Peyer's patch (tissue), 4 donors: ENCODE measurements around the gene DRAXIN. TPM values are rescaled to one million over a fixed set of nuclear protein-coding genes. Genes with fewer than 3 reads are reported as not detected.

Experiments
- DNase-seq, 3 donors: peaks; one replicate each; pipeline ENCODE4 v3.0.0-alpha.2; 2017 to 2019
- H3K27ac ChIP-seq, 4 donors: fragments of 200-600 bp; sonication (generic); one replicate each; pipeline ENCODE4 v1.5.1; 2016 to 2019
- H3K27me3 ChIP-seq, 2 donors: fragments of 200-600 bp; sonication (generic); one replicate each; pipeline ENCODE4 v1.5.1; 2019
- H3K36me3 ChIP-seq, 3 donors: fragments of 200-600 bp; sonication (generic); one replicate each; pipeline ENCODE4 v1.5.1; 2016 to 2019
- H3K4me1 ChIP-seq, 4 donors: fragments of 200-600 bp; sonication (generic); one replicate each; pipeline ENCODE4 v1.5.1; 2016 to 2019
- H3K4me3 ChIP-seq, 4 donors: fragments of 200-600 bp; sonication (generic); 1 replicate in 3 of 4; 2 replicates in 1 of 4; pipeline ENCODE4 v1.5.1; 2016 to 2019; ENCODE audit warnings: mild to moderate bottlenecking in 1 of 4
- H3K9me3 ChIP-seq, 4 donors: fragments of 200-600 bp; sonication (generic); one replicate each; pipeline ENCODE4 v1.5.1; 2016 to 2019; ENCODE audit warnings: mild to moderate bottlenecking in 1 of 4
- CTCF ChIP-seq, 6 experiments: fragments of 450-650 bp in 4 of 6; fragments of 200-600 bp in 2 of 6; sonication (generic) in 1 of 6; IDR thresholded peaks; one replicate each; pipeline ENCODE4 v1.5.1; 2017 to 2019; ENCODE audit warnings: antibody characterized with exemption in 6 of 6, mild to moderate bottlenecking in 3 of 6, moderate library complexity in 1 of 6
- POLR2A ChIP-seq, 2 donors: fragments of 450-650 bp; IDR thresholded peaks; one replicate each; pipeline ENCODE4 v1.5.1; 2017; ENCODE audit warnings: antibody characterized with exemption in 2 of 2, mild to moderate bottlenecking in 2 of 2, moderate library complexity in 2 of 2
- total RNA-seq, 4 donors: library from RNA; depleted of rRNA; stranded (reverse); fragments of >200 nt; gene quantifications; one replicate each; pipeline ENCODE4 v1.1.0, GENCODE V29; 2016

DRAXIN gene
- total RNA-seq, 4 donors from 2014 or later = not detected

- Histone ChIP-seq H3K36me3 (no peaks in the 10 kb centered on the region), H3K4me1 (peaks cover 0 to 29% (median 18%) of the 10 kb centered on the region in 4 donors), H3K9me3 (no peaks in the 10 kb centered on the region), H3K27ac (peak overlapping the region in 3 of 4 donors; percentile 25 to 82 (median 66)), H3K4me3 (no peak overlapping the region), H3K27me3 (no peaks in the 10 kb centered on the region)
- DNase-seq = peak in 1 of 3 donors; percentile 17
- no peak for TF ChIP-seq POLR2A (IDR thresholded peaks at IDR 0.05)
- TF ChIP-seq CTCF (IDR thresholded peaks at IDR 0.05) = no peak
These were observed 38.3 kb downstream of the DRAXIN start for GRCh38 chr1:11729498-11730428.

- H3K9me3 ChIP-seq = no peaks in the 10 kb centered on the region
- H3K4me3 ChIP-seq = no peak overlapping the region
- peaks cover 0 to 30% (median 18%) of the 10 kb centered on the region in 4 donors for H3K4me1 ChIP-seq
- H3K27me3 ChIP-seq = no peaks in the 10 kb centered on the region
- no peak for TF ChIP-seq POLR2A (IDR thresholded peaks at IDR 0.05)
- no peak for TF ChIP-seq CTCF (IDR thresholded peaks at IDR 0.05)
- peak in 2 of 3 donors; percentile 56 to 80 for DNase-seq
- H3K36me3 ChIP-seq = no peaks in the 10 kb centered on the region
- peak overlapping the region; percentile 13 to 82 (median 72) for H3K27ac ChIP-seq
These were observed 39.0 kb downstream of the DRAXIN start for GRCh38 chr1:11730429-11730891.

GRCh38 chr1:11731691-11732283 is 40.3 kb downstream of the DRAXIN start:
- no peaks in the 10 kb centered on the region for H3K9me3 ChIP-seq
- H3K4me3 ChIP-seq = peak overlapping the region; percentile 15 to 39 (median 22)
- no peaks in the 10 kb centered on the region for H3K27me3 ChIP-seq
- H3K36me3 ChIP-seq = no peaks in the 10 kb centered on the region
- H3K4me1 ChIP-seq = peaks cover 0 to 34% (median 20%) of the 10 kb centered on the region in 4 donors
- no peak for TF ChIP-seq CTCF (IDR thresholded peaks at IDR 0.05)
- TF ChIP-seq POLR2A (IDR thresholded peaks at IDR 0.05) = no peak
- H3K27ac ChIP-seq = peak overlapping the region; percentile 48 to 82 (median 71)
- DNase-seq = peak in 2 of 3 donors; percentile 35 to 70

- Histone ChIP-seq H3K4me1 (peaks cover 0 to 40% (median 23%) of the 10 kb centered on the region in 4 donors), H3K9me3 (no peaks in the 10 kb centered on the region), H3K4me3 (no peak overlapping the region), H3K36me3 (no peaks in the 10 kb centered on the region), H3K27me3 (no peaks in the 10 kb centered on the region), H3K27ac (no peak overlapping the region)
- DNase-seq = no peak
- TF ChIP-seq POLR2A (IDR thresholded peaks at IDR 0.05) (no peak), CTCF (IDR thresholded peaks at IDR 0.05) (no peak)
These were observed 41.8 kb downstream of the DRAXIN start for GRCh38 chr1:11733306-11733705.

- Histone ChIP-seq H3K36me3 (no peaks in the 10 kb centered on the region), H3K4me3 (peak overlapping the region in 3 of 4 donors; percentile 76 to 80 (median 80)), H3K9me3 (no peaks in the 10 kb centered on the region), H3K4me1 (peaks cover 0 to 29% (median 14%) of the 10 kb centered on the region in 4 donors), H3K27ac (peak overlapping the region; percentile 2 to 83 (median 81)), H3K27me3 (no peaks in the 10 kb centered on the region)
- no peak for TF ChIP-seq CTCF (IDR thresholded peaks at IDR 0.05)
- TF ChIP-seq POLR2A (IDR thresholded peaks at IDR 0.05) = no peak
- no peak for DNase-seq
These were observed 44.0 kb downstream of the DRAXIN start for GRCh38 chr1:11735531-11735853.
